HG02884 (cell line): ENCODE measurements around the gene SLC29A3.
"Not testable (repeated sequence)": the region's sequence is repeated elsewhere in the genome, so short reads cannot be mapped to it uniquely, and the experiment has no call there.

Experiments used
- ATAC-seq: cut with Tn5 transposase; IDR thresholded peaks from one replicate; pipeline ENCODE4 v1.9.1; 2021; ENCODE audit warnings: mild to moderate bottlenecking, moderate library complexity; ENCODE audit not compliant: unreplicated experiment

The SLC29A3 gene

GRCh38 chr10:71344154-71344925 is 25.3 kb downstream of the SLC29A3 start:
- ATAC-seq, result no peak

- no peak for ATAC-seq
Observed at GRCh38 chr10:71344993-71345480, 26.0 kb downstream of the SLC29A3 start.

GRCh38 chr10:71345694-71346093 is 26.6 kb downstream of the SLC29A3 start:
- ATAC-seq, result no peak

- no peak for ATAC-seq
Observed at GRCh38 chr10:71346731-71347130, 27.7 kb downstream of the SLC29A3 start.

- no peak for ATAC-seq
Observed at GRCh38 chr10:71347587-71348395, 28.7 kb downstream of the SLC29A3 start.

GRCh38 chr10:71348850-71349249 is 29.8 kb downstream of the SLC29A3 start:
- no peak for ATAC-seq

GRCh38 chr10:71349406-71349805 is 30.3 kb downstream of the SLC29A3 start:
- ATAC-seq, result no peak

GRCh38 chr10:71351087-71351486 is 32.0 kb downstream of the SLC29A3 start:
- ATAC-seq, result no peak

- no peak for ATAC-seq
Observed at GRCh38 chr10:71351628-71352319, 32.7 kb downstream of the SLC29A3 start.

GRCh38 chr10:71353639-71354038 is 34.6 kb downstream of the SLC29A3 start:
- ATAC-seq, result no peak

- ATAC-seq, result no peak
Observed at GRCh38 chr10:71354776-71355175, 35.7 kb downstream of the SLC29A3 start.

GRCh38 chr10:71355886-71356285 is 36.8 kb downstream of the SLC29A3 start:
- ATAC-seq, result no peak

GRCh38 chr10:71357792-71358265 is 38.8 kb downstream of the SLC29A3 start:
- ATAC-seq, result no peak

- no peak for ATAC-seq
Observed at GRCh38 chr10:71358277-71358676, 39.2 kb downstream of the SLC29A3 start.

- not testable (repeated sequence) for ATAC-seq
Observed at GRCh38 chr10:71358906-71359305, 39.8 kb downstream of the SLC29A3 start.

- ATAC-seq, result no peak
Observed at GRCh38 chr10:71359364-71360046, 40.4 kb downstream of the SLC29A3 start.

GRCh38 chr10:71360735-71361134 is 41.7 kb downstream of the SLC29A3 start:
- no peak for ATAC-seq

GRCh38 chr10:71361581-71361980 is 42.5 kb downstream of the SLC29A3 start:
- ATAC-seq, result no peak

- no peak for ATAC-seq
Observed at GRCh38 chr10:71362141-71362540, 43.1 kb downstream of the SLC29A3 start.

GRCh38 chr10:71363936-71364335 is 44.9 kb downstream of the SLC29A3 start:
- no peak for ATAC-seq

GRCh38 chr10:71365366-71365765 is 46.3 kb downstream of the SLC29A3 start:
- ATAC-seq, result no peak
